ENCODE data around the gene PLXNA1. TPM values are rescaled to one million over a fixed set of nuclear protein-coding genes. Genes with fewer than 3 reads are reported as not detected.

PLXNA1 gene
- total RNA-seq, 1 donor: 107 TPM

- TF ChIP-seq, protein P1, sequence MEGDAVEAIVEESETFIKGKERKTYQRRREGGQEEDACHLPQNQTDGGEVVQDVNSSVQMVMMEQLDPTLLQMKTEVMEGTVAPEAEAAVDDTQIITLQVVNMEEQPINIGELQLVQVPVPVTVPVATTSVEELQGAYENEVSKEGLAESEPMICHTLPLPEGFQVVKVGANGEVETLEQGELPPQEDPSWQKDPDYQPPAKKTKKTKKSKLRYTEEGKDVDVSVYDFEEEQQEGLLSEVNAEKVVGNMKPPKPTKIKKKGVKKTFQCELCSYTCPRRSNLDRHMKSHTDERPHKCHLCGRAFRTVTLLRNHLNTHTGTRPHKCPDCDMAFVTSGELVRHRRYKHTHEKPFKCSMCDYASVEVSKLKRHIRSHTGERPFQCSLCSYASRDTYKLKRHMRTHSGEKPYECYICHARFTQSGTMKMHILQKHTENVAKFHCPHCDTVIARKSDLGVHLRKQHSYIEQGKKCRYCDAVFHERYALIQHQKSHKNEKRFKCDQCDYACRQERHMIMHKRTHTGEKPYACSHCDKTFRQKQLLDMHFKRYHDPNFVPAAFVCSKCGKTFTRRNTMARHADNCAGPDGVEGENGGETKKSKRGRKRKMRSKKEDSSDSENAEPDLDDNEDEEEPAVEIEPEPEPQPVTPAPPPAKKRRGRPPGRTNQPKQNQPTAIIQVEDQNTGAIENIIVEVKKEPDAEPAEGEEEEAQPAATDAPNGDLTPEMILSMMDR (IDR thresholded peaks at IDR 0.05; ENCODE audit: extremely low read depth, low read depth, low read length): no peak
- Histone ChIP-seq H3K4me3 (ENCODE audit: insufficient read depth, low read length) (no peak overlapping the region), H3K79me2 (ENCODE audit: insufficient read depth, low read length) (no peaks in the 10 kb centered on the region), H3K27me3 (ENCODE audit: insufficient read depth, low read length) (no peaks in the 10 kb centered on the region), H3K9me3 (ENCODE audit: low read depth, low read length) (no peaks in the 10 kb centered on the region), H4K20me1 (ENCODE audit: insufficient read depth, low read length) (peaks cover 23% of the 10 kb centered on the region), H3K4me1 (ENCODE audit: insufficient read depth, low read length) (peaks cover 5% of the 10 kb centered on the region), H2AFZ (ENCODE audit: low read length) (no peak overlapping the region), H3K4me2 (ENCODE audit: insufficient read depth, low read length) (no peak overlapping the region), H3K27ac (ENCODE audit: low read depth, low read length) (no peak overlapping the region), H3K36me3 (ENCODE audit: insufficient read depth, low read length) (peaks cover 70% of the 10 kb centered on the region)
- DNase-seq (ENCODE audit: insufficient read length, low spot score, missing footprints): no peak
These were observed 35.5 kb downstream of the PLXNA1 start for GRCh38 chr3:127018306-127018828.

- no peaks in the 10 kb centered on the region for H3K79me2 ChIP-seq (ENCODE audit: insufficient read depth, low read length)
- no peak overlapping the region for H3K4me3 ChIP-seq (ENCODE audit: insufficient read depth, low read length)
- peak; percentile 99 for DNase-seq (ENCODE audit: insufficient read length, low spot score, missing footprints)
- H3K4me1 ChIP-seq (ENCODE audit: insufficient read depth, low read length): peaks cover 5% of the 10 kb centered on the region
- no peak overlapping the region for H3K27ac ChIP-seq (ENCODE audit: low read depth, low read length)
- no peak overlapping the region for H2AFZ ChIP-seq (ENCODE audit: low read length)
- TF ChIP-seq, protein P1 (IDR thresholded peaks at IDR 0.05; ENCODE audit: extremely low read depth, low read depth, low read length): no peak
- no peaks in the 10 kb centered on the region for H3K9me3 ChIP-seq (ENCODE audit: low read depth, low read length)
- H3K4me2 ChIP-seq (ENCODE audit: insufficient read depth, low read length): no peak overlapping the region
- peaks cover 23% of the 10 kb centered on the region for H4K20me1 ChIP-seq (ENCODE audit: insufficient read depth, low read length)
- no peaks in the 10 kb centered on the region for H3K27me3 ChIP-seq (ENCODE audit: insufficient read depth, low read length)
- H3K36me3 ChIP-seq (ENCODE audit: insufficient read depth, low read length): peaks cover 68% of the 10 kb centered on the region
These were observed 36.5 kb downstream of the PLXNA1 start for GRCh38 chr3:127019449-127019848.

GRCh38 chr3:127020543-127020942 lies 37.6 kb downstream of the PLXNA1 start:
- H3K4me3 ChIP-seq (ENCODE audit: insufficient read depth, low read length): no peak overlapping the region
- no peak overlapping the region for H2AFZ ChIP-seq (ENCODE audit: low read length)
- H3K4me2 ChIP-seq (ENCODE audit: insufficient read depth, low read length): no peak overlapping the region
- no peaks in the 10 kb centered on the region for H3K9me3 ChIP-seq (ENCODE audit: low read depth, low read length)
- no peaks in the 10 kb centered on the region for H3K79me2 ChIP-seq (ENCODE audit: insufficient read depth, low read length)
- H4K20me1 ChIP-seq (ENCODE audit: insufficient read depth, low read length): peaks cover 23% of the 10 kb centered on the region
- no peak overlapping the region for H3K27ac ChIP-seq (ENCODE audit: low read depth, low read length)
- H3K36me3 ChIP-seq (ENCODE audit: insufficient read depth, low read length): peaks cover 63% of the 10 kb centered on the region
- H3K4me1 ChIP-seq (ENCODE audit: insufficient read depth, low read length): peaks cover 5% of the 10 kb centered on the region
- TF ChIP-seq, protein P1 (IDR thresholded peaks at IDR 0.05; ENCODE audit: extremely low read depth, low read depth, low read length): no peak
- no peak for DNase-seq (ENCODE audit: insufficient read length, low spot score, missing footprints)
- H3K27me3 ChIP-seq (ENCODE audit: insufficient read depth, low read length): no peaks in the 10 kb centered on the region

DNA sequence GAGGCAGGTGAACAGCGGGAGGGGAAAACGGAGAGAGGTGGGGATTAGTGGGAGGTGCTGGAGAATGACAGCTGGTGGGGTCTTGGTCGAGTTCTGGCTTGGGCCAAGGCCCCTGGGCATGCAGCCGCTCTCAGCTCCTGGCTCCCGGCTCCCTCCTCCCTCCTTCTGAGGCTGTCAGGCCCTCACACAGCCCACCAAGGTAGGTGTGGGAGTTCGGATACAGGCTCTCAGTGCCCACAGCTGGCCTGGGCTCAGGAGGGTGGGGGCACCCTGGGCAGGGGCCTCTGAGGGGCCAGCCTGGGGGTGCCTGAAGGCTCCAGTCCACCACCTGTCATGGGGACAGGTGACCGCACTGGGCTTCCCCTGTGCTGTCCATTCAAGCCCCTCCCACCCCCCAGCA lies 39.9 kb downstream of the PLXNA1 start:
- Histone ChIP-seq H3K27me3 (ENCODE audit: insufficient read depth, low read length) (no peaks in the 10 kb centered on the region), H3K4me2 (ENCODE audit: insufficient read depth, low read length) (no peak overlapping the region), H4K20me1 (ENCODE audit: insufficient read depth, low read length) (peaks cover 25% of the 10 kb centered on the region), H2AFZ (ENCODE audit: low read length) (no peak overlapping the region), H3K4me1 (ENCODE audit: insufficient read depth, low read length) (peaks cover 5% of the 10 kb centered on the region), H3K9me3 (ENCODE audit: low read depth, low read length) (no peaks in the 10 kb centered on the region), H3K36me3 (ENCODE audit: insufficient read depth, low read length) (peaks cover 57% of the 10 kb centered on the region), H3K79me2 (ENCODE audit: insufficient read depth, low read length) (no peaks in the 10 kb centered on the region), H3K4me3 (ENCODE audit: insufficient read depth, low read length) (no peak overlapping the region), H3K27ac (ENCODE audit: low read depth, low read length) (no peak overlapping the region)
- no peak for DNase-seq (ENCODE audit: insufficient read length, low spot score, missing footprints)
- TF ChIP-seq, protein P1 (IDR thresholded peaks at IDR 0.05; ENCODE audit: extremely low read depth, low read depth, low read length): no peak
